Stimulated activated CD8-positive, alpha-beta memory T cell treated with anti-CD3 and anti-CD28 coated beads, Interleukin-15, amount 100 ng/mL, for 48 hours (primary cell): ENCODE data around the gene BSPRY.
"Not testable (repeated sequence)": the region's sequence is repeated elsewhere in the genome, so short reads cannot be mapped to it uniquely, and the experiment has no call there.

ENCODE experiments used
- DNase-seq, 2 donors: peaks; one replicate each; pipeline ENCODE4 v3.0.0-alpha.2; 2020; ENCODE audit warnings: low read depth in 2 of 2

BSPRY gene

DNA sequence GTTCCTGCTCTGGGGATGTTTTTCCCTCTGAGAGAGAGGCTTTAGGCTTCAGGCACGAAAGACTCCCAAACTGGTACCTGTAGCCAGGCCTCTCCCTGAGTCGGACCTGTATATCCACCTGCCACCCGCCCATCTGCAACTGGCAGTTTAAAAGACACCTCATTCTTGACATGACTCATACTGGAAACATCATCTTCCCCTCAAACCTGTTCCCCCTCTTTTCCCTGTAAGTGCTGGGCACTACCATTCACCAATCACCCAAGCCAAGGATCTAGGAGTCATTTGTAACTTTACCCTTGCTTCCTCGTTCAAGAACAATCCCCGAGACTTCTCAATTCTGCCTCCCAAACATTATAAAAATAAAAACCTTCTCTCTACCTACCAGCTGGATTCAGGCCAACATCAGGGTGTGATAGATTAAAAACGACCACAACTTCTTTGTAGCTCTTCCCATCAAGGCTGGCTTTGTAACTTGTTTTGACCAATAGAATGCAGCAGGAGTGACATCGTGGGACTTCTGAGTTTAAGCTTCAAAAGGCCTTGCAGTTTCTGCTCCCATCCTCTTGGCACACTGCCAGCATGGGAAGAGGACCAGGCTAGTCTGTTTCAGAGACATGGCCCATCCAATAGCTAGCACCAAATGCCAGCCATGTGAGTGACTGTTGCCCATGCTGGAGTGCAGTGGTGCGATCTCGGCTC lies 7.5 kb upstream of the BSPRY start:
- no peak for DNase-seq

DNA sequence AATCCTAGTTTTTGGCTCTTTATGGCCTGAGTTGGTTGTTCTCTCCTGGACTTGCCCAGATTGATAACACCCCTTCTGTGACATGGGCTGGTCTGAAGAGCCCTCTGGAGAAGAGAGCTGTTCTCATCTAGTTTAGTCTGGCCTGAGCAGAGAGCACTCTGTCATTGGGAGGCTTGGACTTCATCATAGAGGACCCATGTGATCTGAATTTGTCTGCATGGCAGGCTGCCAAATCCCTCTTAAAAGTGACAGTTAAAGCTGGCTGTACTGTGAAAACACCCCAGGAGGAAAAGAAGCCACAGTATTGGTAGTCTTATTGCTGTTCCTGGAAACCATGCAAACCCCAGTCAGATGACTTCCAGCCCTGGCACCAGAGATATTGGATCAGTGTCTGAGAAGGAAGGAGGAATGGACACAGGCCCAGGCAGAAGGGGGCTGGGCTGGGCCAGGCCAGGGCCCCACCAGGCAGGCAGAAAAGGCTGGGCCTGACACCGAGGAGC lies 5.6 kb upstream of the BSPRY start:
- DNase-seq: no peak

DNA sequence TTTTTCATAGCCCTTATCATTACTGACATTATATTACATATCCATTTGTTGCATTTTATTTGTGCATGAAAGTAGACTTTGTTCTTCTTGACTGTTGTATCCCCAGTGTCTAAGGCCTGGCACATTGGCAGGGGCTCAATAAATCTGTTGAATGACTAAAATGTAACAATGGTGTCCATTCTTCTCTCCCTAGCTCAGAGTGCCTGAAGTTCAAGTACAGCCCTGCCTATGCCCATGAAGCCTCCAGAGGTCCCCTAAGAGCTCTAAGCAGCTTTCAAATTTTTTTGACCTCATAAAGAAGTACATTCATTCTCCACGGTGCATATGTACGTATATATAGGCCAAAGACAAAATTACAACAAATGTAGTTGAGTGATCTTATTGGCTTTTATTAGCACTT lies 4.2 kb upstream of the BSPRY start:
- no peak for DNase-seq

DNA sequence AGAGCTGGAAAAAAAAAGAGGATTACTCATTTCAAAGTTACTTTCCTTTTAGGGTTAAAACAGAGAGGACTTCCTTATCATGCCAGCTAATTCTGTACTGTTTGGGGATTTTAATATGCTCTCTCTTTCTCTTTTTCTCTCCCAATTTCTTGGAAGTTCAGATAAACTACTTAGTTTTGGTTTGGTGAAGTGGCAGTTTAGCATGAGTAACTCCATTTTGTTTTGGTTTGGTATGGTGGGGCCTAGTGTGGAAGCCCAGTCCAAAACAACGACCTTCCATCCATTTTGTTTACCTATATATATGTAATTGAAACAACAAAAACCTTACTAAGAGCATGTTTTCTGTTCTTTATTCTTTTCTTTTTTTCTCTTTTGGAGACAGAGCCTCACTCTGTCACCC lies 3.7 kb upstream of the BSPRY start:
- DNase-seq: no peak

DNA sequence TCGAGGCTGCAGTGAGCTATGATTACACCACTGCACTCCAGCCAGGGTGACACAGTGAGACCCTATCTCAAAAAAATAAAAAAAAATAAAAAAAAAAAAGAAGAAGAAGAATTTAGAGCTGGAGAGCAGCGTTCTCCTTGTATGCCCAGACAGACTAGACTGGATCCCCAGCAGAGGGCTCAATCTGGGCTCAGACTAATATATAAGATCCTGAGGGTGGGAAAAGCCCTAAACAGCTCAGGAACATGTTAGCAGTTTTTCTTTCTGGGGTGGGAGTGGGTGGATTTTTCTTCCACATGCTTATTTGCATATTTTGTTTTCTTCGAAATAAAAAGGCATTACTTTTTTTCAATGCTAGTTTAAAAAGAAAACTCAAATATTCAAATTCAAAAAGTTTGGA lies 904 bp upstream of the BSPRY start:
- DNase-seq: no peak

DNA sequence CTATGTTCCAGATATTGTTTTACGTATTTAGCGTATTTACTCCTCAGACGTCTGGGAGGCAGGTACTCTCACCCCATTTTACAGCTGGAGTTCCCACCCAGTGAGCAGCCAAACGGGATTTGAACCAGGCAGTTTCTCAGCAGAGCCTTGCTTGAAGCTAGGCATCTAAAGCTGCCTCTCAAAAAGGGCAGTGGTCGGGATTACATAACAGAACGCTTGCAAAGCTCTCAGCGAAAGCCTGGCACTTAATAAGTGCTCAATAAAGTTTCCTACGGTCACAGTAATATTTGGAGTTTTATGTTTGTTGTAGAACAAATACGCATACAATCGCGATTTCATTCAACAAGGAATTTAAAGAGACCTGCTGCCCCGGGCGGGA lies 286 bp upstream of the BSPRY start:
- no peak for DNase-seq

DNA sequence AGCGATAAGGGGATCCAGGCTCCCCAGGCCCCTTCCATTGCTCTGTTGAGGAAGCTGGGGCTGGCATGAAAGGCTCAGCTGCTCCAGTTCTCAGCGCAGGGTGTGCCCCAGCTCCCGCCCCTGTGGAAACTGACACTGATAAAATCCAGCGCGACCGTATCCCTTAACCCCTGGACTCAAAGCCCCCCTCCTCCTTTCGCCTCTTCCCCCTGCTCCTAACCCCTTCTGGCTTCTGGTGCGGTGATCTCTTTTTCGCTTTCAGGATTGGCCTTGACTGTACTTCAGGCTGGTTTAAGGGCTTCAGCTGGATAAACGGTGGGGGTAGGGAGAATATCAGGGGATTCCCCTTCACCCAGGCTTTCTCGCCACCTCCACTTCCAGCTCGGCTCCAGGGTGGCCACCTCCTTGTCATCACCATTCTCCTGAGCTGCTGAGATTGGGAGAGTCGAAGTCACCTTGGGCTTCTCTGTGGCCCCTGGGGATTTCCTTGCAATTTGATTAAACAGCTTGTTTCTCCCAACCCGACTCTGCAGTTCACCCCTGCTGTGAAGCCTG lies 843 bp downstream of the BSPRY start:
- DNase-seq: no peak

DNA sequence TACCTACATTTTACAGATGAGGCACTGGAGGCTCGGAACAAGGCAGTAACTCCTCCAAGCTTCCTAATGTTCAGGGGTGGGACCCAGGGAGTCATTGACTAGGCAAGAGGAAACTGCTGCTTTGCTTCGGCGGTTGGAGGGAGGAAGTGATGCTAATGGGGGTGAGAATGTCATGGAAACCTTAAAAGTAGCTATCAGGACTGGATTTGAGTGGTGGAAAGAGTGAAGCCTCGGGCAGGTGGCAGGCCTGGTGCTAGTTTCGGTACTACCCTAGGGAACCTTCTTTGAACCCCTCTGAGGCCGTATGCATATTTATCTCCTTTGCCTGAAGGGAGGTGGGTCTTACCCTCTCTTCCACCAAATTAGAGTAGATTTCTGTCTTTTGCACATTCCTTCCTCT lies 1.6 kb downstream of the BSPRY start:
- peak in 1 of 2 donors; percentile 38 for DNase-seq

DNA sequence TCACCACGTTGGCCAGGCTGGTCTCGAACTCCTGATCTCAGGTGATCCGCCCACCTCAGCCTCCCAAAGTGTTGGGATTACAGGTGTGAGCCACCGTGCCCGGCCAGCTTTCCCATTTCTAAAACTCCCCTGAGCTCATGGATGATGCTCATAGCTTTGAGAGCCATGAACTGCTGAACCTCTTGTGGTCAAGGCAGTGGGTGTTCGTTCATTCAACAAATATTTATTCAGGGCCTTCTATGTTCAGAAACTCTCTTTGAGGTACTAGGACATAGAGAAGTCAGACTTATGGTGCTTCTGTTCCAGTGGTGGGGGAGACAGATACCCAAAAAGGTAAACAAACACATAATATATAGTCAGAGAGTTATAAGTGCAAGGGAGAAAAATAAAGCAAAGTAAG lies 2.7 kb downstream of the BSPRY start:
- DNase-seq: no peak

DNA sequence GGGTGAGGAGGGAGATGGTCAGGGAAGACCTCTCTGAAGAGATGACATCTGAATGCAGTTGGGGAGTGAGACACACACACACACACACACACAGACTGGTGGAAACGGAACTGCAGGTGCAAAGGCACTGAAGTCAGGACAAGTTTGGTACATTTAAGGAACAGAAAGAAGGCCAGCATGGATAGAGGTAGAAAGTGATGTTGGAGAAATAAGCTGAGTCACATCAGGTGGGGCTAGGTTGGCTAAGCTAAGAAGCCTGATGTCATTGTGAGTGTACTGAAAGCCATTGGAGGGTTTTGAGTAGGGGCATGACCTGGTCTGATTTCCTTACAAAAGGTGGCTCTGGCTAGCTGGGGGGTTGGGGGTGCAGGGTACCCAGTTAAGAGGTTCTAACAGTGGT lies 3.1 kb downstream of the BSPRY start:
- no peak for DNase-seq

DNA sequence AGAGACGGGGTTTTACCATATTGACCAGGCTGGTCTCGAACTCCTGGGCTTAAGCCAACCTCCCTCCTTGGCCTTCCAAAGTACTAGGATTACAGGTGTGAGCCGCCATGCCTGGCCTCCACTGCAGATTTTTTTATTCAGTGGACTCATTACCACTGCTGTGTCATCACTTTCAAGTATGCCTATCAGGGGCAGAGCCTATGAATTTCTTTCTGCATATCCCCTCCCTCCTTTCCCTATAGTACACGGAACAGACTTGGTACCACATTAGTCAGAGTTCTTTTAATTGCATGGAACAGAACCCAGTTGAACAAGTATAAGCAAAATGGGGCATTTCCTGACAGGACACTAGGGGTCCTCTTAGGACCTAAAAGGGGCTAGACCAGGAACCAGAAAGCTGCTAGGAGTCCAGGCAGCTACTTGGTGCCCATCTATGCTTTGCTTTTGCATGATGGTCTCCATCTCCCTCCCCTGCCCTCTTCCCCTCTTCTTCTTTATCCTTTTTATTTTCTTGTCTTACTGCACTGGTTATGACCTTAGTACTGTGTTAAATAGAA lies 5.8 kb downstream of the BSPRY start:
- DNase-seq: no peak

DNA sequence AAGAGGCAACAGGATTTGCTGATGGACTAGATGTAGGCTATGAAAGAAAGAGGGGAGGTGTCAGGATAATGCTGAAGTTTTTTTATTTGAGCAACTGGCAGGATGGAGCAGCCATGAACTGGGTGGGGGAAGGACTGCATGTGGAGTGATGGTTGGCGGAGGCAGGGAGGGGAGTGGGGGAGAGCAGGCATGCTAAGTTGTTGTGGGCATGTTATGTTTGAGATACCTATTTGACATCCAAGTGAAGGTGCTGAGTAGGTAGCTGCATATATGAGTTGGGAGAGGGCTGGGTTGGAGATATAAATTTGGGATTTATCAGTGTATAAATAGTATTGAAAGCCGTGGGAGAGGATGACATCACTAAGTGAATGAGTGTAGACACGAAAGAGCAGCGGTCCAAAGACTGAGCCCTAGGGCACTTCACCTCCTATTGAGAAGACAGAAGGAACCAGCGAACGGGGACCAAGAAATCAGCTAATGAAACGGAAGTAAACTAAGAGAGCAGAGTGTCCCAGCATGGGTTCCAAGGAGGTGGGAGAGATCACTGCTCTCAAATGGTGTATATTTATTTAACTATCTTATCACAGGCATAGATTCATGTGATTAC lies 7.4 kb downstream of the BSPRY start:
- no peak for DNase-seq

DNA sequence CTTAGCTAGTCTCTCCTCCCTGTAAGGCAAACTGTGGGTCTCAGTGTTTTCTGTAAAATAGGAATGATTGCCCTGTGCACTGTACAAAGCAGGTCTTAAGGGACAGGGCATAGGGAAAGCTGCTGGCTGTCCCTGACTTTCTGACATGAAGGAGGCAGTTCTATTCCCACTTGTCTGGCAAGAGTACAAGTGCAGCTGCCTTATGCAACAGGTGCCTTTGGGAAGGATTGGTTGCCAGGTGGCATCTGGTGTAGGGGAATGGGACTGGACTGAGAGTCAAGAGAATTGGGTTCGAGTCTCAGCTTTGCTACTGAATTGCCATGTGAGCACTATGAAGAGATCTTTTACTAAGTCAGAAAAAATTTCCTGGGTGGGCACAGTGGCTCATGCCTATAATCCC lies 10.0 kb downstream of the BSPRY start:
- DNase-seq: no peak

DNA sequence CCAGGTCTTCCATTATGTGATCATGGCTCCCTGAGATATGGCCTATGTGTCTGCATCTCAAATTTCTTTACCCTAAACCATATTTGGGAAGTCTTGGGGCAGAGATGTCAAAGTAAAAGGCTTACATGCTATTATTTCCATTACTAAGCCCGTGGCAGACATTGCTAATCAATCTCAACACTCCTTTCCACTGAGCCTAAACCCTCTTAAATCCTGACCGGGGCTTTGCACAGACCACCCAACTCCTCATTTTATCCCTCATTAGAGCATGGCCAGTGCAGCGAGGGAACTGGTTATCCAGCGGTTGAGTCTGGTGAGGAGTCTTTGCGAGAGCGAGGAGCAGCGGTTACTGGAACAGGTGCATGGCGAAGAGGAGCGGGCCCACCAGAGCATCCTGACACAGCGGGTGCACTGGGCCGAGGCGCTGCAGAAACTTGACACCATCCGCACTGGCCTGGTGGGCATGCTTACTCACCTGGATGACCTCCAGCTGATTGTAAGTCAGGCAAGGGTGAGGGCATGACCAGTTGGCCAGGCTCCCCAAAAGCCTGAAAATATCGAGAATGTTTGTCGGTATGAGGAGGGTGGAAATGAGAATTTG lies 11.0 kb downstream of the BSPRY start:
- DNase-seq: no peak

DNA sequence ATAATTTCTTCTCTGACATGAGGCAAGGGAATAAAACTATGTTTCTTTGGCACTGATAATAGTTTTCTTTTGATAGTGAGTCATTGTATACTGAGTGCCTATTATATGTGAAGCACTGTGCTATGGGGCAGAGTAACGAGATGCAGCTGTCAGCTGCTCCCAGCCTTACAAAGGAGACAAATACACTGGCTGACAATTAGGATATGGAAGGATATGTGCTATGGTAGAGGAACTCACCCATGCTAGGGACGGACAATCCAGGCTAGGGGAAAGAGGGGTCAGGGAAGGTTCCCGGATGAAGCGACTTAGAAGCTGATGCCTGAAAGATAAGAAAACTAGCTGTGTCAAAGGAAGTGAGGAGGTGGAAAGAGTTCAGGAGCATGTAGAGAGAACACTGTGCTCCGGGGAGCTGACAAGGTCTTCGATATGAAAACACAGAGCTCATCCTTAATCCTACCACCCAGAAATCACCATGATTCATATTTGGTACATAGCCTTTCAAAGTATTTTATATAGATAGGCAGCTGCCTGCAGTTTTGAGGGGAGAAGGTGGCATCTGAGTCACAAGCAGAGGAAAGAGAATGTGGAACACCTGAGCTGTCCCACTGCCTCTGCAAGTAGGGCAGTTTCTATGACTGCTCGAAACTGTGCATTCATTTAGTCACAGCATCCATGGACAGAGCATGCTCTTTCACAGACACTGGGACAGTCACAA lies 12.1 kb downstream of the BSPRY start:
- peak in 1 of 2 donors; percentile 28 for DNase-seq

DNA sequence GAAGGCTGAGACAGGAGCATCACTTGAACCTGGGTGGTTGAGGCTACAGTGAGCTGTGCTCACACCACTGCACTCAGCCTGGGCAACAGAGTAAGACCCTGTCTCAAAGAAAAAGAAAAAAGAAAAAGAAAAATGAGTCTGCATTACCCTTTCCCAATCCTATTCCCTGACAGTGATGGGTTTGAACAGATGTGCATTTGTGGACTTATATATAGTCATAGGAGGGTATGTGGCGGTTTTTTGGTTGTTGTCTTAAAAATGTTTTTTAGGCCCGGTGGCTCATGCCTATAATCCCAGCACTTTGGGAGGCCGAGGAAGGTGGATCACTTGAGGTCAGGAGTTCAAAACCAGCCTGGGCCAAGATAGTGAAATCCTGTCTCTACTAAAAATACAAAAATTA lies 14.0 kb downstream of the BSPRY start:
- DNase-seq: no peak

DNA sequence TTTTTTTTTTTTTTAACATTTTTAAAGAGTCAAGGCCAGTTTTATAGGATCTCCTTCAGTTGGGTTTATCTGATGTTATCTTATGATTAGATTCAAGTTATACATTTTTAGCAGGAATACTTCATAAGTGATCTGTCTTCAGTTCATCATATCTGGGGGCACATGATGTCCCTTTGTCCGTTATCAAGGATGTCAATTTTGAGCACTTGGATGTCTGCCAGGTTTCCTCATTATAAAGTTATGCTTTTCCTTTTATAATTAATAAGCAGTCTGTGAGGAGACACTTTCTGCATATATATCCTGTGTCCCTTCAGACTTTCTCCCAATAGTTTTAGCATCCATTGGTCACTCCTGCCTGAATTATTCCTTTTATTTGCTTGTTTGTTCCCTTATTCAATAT lies 15.6 kb downstream of the BSPRY start:
- no peak for DNase-seq

DNA sequence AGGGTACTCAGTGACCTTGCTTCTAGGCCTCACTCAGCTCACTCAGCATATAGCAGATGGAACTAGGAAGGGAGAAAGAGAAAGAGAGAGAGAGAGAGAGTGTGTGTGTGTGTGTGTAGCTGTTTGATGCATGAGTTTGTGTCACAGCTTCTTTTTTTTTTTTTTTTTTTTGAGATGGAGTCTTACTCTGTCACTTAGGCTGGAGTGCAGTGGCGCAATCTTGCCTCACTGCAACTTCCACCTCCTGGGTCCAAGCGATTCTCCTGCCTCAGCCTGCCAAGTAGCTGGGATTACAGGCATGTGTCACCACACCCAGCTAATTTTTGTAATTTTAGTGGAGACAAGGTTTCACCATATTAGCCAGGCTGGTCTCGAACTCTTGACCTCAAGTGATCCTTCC lies 16.3 kb downstream of the BSPRY start:
- DNase-seq: not testable (repeated sequence)

DNA sequence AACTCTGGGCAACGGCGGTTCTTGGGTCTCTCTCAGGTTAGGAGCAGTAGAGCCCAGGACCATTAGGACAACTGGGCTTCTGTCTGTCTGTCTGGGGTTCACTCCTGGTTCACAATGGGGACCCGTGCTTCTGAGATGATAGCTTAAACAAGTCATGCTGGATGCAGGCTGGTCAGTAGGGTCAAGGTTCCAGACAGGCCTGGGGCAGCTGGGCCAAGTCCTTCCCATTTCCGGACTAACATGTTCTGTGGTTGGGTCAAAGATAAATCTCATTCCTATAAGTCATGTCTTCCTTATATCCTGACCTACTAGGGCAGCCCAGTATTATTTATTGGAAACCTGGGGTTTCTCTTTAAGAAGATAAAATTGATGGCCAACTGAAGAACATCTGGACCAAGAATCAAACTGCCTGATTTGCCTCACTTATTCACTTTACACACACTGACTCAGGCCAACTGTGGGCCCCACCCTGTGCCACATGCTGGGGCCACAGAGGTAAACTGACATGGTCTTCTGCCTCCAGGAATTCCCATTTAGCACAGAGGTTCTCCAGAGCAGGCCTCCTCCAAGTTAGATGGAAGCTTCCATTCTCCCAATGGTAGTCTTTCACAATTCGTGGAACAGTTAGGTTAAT lies 19.1 kb downstream of the BSPRY start:
- no peak for DNase-seq

DNA sequence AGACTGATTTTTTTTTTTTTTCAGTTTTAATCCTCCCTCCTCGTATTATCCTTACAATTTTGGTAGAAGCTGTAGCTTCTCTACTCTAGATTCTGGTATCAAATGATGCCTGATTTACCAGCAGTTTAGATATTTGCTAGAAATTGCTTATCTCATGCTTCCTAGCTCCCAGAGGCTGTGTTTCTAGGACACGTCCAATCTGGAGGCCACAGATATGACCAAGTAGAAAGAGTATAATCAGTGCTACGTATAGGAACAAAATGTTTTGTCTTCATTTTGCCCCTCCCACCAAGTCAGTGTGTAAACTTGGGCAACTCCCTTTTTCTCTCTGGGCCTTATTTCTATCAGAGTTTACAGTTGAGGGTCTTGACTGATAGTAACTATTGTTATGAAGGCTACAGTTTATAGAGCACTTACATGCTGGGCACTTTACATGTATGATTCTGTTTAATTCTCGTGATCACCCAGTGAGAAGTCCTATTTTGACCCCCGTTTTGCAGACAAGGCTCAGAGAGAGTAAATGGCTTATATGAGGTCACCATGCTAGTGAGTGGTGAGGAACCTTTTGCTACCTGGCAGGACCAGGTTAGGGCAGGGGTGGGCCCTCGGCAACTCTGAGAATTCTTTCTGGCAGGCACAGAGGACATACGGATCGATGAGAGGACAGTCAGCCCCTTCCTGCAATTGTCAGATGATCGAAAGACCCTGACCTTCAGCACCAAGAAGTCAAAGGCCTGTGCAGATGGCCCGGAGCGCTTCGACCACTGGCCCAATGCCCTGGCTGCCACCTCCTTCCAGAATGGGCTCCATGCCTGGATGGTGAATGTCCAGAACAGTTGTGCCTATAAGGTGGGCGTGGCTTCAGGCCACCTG lies 19.9 kb downstream of the BSPRY start:
- DNase-seq: no peak

DNA sequence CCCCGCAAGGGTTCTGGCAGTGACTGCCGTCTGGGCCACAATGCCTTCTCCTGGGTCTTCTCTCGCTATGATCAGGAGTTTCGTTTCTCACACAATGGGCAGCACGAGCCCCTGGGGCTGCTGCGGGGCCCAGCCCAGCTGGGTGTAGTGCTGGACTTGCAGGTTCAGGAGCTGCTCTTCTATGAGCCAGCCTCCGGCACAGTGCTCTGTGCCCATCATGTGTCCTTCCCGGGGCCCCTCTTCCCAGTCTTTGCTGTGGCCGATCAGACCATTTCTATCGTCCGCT lies 20.5 kb downstream of the BSPRY start:
- DNase-seq: no peak
